Omental fat pad (tissue), 4 donors: ENCODE results near the gene RELCH. TPM values are rescaled to one million over a fixed set of nuclear protein-coding genes. Genes with fewer than 3 reads are reported as not detected.

Experiments
- ATAC-seq: fragments of 150-250 bp; one replicate; pipeline ENCODE4 v1.9.1; 2016; ENCODE audit warnings: mild to moderate bottlenecking, moderate library complexity; ENCODE audit not compliant: low FRiP score
- DNase-seq: peaks from one replicate; pipeline ENCODE4 v3.0.0-alpha.2; 2019; ENCODE audit warnings: low spot score
- total RNA-seq, 4 donors: library from RNA; depleted of rRNA; stranded (reverse); fragments of >200 nt; gene quantifications; one replicate each; pipeline ENCODE4 v1.1.0, GENCODE V29; 2016
- TF ChIP-seq, protein P1 (sequence below), 3 donors: fragments of 450-650 bp; IDR thresholded peaks; one replicate each; pipeline ENCODE4 v1.5.1; 2016 to 2017; ENCODE audit warnings: antibody characterized with exemption in 3 of 3, mild to moderate bottlenecking in 3 of 3, moderate library complexity in 2 of 3

Gene RELCH
- total RNA-seq, 4 donors from 2014 or later, result 21.8 to 42.7 (median 29.8) TPM

DNA sequence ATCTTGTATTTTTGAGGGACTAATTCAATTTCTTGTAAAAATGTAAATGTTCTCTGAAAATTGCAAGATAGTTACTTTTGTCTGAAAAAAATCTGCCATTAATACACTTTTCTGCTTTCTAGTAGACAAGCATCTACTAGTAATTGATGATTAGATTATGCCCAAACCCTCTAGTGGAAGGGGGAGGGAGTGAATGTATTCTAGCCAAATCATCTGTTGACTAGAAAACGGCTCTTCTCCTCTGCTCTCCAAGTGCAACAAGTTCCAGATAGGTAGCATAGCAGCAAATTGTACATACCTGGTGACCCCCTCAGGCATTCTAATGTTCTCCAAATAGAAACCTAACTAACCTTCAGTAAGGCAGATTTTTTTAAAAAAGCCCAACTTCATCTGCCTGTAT is 58.6 kb downstream of the RELCH start:
- no peak for DNase-seq
- no peak for ATAC-seq
- TF ChIP-seq, protein P1, sequence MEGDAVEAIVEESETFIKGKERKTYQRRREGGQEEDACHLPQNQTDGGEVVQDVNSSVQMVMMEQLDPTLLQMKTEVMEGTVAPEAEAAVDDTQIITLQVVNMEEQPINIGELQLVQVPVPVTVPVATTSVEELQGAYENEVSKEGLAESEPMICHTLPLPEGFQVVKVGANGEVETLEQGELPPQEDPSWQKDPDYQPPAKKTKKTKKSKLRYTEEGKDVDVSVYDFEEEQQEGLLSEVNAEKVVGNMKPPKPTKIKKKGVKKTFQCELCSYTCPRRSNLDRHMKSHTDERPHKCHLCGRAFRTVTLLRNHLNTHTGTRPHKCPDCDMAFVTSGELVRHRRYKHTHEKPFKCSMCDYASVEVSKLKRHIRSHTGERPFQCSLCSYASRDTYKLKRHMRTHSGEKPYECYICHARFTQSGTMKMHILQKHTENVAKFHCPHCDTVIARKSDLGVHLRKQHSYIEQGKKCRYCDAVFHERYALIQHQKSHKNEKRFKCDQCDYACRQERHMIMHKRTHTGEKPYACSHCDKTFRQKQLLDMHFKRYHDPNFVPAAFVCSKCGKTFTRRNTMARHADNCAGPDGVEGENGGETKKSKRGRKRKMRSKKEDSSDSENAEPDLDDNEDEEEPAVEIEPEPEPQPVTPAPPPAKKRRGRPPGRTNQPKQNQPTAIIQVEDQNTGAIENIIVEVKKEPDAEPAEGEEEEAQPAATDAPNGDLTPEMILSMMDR (IDR thresholded peaks at IDR 0.05), result no peak

DNA sequence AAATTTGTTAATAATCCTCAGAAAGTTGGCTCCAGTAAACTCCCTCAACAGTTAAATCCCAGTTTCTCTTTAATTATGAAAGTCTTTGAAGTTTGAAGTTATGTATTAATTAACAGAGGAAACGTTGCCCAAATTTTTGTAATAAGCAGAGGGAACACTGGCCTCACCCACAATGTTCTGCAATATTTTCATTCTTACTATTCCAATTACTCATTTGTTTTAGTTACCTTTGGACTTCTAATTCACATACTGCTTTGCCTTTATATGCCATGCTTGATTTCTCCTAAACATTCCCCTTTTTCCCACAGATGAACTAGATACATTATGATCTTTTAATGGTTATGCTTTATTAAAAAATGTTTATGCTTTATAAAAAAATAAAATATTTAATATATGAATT is 61.3 kb downstream of the RELCH start:
- DNase-seq, result no peak
- TF ChIP-seq, protein P1 (IDR thresholded peaks at IDR 0.05), result no peak
- ATAC-seq, result no peak

DNA sequence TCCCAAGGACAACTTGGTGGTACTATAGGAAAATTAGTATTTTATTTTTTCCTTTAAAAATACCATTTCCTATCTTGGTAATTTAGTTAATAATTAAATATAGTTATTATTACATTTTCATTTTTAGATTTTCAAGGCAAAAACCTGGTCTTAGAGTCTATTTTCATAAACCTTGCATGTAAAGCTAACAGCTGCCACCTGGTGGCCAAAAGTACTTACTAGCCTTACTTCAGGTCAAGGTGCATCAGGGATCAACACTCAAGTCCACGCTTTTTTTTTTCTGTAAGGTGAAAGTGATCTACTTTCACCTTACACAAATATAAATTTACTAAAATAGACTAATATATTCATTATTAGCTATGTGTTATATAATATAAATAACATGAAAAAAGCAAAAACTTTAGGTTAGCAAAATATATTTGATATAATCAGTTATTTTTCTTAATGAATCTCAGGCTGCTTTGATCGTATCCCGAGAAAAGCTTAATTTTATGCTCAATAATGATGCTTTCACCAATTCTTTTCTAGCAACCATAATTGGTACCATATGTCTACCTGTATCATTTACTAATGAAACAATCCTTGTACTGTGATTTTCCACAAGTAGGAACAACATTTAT is 62.5 kb downstream of the RELCH start:
- ATAC-seq, result no peak
- DNase-seq, result peak; percentile 82
- TF ChIP-seq, protein P1 (IDR thresholded peaks at IDR 0.05), result no peak

DNA sequence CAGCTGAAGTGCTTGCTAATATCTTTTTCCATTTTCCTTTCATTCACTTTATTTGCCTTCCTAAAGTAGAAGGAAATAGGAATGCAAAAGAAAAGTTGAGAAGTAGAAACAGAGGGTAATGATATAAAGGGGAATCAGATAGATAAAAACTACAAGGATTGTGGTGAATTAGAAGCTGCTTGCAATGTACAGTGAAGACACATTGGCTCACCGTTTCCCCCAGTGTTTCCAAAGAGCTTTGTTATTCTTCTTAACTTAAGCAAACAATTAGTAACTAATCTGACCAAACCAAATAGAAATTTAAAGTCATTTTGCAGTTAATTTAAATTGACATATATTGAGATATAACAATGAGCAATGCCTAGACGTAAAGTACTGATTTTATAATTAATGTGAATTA is 63.4 kb downstream of the RELCH start:
- ATAC-seq (no peak), DNase-seq (no peak)
- TF ChIP-seq, protein P1 (IDR thresholded peaks at IDR 0.05), result no peak

DNA sequence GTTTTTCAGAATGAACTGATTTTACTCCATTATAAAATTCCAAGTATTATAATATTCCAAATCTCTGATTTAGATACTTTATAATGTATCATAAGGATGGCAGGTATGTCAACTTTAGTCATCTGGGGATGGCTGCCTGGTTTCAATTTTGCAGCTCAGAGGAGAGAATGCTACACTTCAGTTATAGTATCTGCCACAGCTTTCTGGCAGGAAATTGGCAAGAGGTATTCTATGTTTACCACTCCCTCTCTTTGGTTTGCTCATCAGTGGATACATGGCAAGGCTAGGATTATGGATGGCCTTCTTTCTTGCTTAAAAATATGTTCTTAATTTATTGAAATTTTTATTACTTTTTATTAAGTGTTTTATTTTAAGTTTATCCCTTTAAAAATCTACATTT is 71.0 kb downstream of the RELCH start:
- TF ChIP-seq, protein P1 (IDR thresholded peaks at IDR 0.05), result no peak
- ATAC-seq, result no peak

DNA sequence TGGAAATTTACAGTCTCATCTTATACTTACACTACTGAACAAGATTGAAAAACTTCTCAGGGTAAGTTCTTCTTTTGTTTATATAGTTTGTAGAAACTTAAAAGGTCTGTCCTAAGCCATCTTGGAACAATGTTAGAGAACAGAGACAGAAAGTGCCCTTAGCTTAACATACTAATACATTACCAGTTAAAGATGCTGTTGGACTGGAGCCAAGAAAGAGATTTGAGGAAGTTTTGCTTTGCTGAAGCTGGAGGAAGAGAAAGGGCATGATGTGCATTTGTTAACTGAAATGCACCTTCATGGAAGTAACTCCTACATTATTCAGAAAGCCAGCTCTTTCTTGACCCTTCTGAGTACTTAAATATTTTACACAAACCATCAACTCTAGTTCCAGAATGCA is 71.6 kb downstream of the RELCH start:
- no peak for DNase-seq
- TF ChIP-seq, protein P1 (IDR thresholded peaks at IDR 0.05), result no peak
- ATAC-seq, result no peak

More for the DNA sequence above, 71.0 kb downstream of the RELCH start:
- no peak for DNase-seq

DNA sequence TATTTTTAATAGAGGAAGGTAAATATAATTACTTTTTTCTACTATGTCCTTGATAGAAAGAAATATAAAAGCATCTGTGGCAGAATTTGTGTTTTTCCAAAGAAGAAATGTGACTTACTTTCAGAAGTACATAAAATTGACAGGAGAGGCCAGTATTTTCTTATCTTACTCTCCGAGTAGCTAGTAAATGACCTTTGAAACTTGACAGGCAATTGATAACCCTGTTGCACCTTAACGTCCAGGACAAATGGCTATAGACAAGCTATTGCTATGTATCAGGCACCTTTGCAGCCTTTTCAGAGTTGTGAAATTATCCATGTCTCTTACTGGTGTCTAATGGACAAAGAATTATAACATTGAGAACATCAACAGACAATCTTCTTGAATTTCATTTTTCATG is 75.0 kb downstream of the RELCH start:
- ATAC-seq (no peak), DNase-seq (no peak)
- TF ChIP-seq, protein P1 (IDR thresholded peaks at IDR 0.05), result no peak
